Uterus (tissue), 2 donors: ENCODE results near the gene SLC4A2.

Source experiments
- POLR2A ChIP-seq, 2 donors: fragments of 450-650 bp; IDR thresholded peaks; one replicate each; pipeline ENCODE4 v1.6.1; 2016; ENCODE audit warnings: antibody characterized with exemption in 2 of 2, mild to moderate bottlenecking in 1 of 2, moderate library complexity in 1 of 2
- TF ChIP-seq, protein P1 (sequence below), 4 experiments: fragments of 200-600 bp in 2 of 4; fragments of 450-650 bp in 2 of 4; sonication (generic) in 2 of 4; IDR thresholded peaks; one replicate each; pipeline ENCODE4 v1.5.1; 2016 to 2019; ENCODE audit warnings: antibody characterized with exemption in 4 of 4, mild to moderate bottlenecking in 2 of 4, moderate library complexity in 1 of 4

DNA sequence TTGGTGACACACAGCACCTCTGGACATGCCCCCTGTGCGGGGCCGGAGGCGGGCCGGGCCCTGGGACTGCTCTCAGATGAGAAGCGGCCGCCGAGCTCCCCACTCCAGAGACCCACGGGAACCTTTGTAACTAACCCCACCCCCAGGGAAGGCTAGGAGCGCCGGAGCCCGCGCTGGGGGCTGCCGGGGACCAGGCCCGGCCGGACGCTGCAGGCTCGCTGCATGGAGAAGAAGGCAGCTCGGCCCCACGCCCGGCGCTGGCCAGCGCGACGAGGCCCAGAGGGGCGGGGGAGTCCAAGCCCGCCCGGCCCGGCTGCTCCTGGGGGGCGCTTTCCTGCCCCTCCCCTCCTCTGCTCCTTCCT lies 63.4 kb downstream of the SLC4A2 start:
- TF ChIP-seq, protein P1, sequence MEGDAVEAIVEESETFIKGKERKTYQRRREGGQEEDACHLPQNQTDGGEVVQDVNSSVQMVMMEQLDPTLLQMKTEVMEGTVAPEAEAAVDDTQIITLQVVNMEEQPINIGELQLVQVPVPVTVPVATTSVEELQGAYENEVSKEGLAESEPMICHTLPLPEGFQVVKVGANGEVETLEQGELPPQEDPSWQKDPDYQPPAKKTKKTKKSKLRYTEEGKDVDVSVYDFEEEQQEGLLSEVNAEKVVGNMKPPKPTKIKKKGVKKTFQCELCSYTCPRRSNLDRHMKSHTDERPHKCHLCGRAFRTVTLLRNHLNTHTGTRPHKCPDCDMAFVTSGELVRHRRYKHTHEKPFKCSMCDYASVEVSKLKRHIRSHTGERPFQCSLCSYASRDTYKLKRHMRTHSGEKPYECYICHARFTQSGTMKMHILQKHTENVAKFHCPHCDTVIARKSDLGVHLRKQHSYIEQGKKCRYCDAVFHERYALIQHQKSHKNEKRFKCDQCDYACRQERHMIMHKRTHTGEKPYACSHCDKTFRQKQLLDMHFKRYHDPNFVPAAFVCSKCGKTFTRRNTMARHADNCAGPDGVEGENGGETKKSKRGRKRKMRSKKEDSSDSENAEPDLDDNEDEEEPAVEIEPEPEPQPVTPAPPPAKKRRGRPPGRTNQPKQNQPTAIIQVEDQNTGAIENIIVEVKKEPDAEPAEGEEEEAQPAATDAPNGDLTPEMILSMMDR (IDR thresholded peaks at IDR 0.05): no peak
- no peak for TF ChIP-seq POLR2A (IDR thresholded peaks at IDR 0.05)
